ENCODE results near the gene HSPA4L.

Gene HSPA4L

DNA sequence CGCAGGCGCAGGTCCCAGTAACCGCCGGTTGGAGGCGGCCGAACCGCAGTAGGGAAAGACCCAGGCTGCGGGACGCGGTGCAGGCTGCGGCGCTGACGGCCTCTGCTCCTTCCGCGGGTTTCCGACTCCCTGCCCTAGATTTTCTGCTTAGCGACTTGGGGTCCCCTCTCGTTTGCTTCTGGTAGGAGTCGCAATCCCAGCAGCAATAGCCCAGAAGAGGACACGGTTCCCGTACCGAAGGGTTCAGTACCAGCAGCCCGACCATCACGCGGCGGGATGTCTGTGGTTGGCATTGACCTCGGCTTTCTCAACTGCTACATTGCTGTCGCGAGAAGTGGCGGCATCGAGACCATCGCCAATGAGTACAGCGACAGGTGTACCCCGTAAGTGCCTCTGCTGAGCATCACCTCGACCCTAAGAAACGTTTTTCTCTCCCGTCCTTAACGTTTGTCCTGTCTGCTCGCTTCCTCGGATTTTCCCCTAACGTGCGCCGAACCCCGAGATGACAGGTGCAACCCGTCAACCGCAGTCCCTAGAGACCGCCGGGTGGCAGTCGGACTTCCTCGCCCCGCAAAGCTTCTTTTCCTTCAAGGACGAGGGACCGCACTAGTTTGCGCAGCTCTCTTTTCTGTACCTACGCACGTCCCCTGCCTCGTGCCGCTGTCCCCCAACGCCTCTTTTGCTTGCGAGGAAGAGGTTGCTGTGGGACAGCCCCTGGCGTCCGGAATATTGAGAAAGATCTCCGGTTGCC, at the start of gene HSPA4L:
TSS of gene HSPA4L (plus strand) at position 48 of the 751 bp plus-strand sequence. CDS start at position 277, 229 bp downstream.
- peak within 1 kb of the TSS; percentile 86 for H3K4me3 ChIP-seq (replicated peaks; ENCODE audit: low read depth, low read length)
- TF ChIP-seq, protein P1, sequence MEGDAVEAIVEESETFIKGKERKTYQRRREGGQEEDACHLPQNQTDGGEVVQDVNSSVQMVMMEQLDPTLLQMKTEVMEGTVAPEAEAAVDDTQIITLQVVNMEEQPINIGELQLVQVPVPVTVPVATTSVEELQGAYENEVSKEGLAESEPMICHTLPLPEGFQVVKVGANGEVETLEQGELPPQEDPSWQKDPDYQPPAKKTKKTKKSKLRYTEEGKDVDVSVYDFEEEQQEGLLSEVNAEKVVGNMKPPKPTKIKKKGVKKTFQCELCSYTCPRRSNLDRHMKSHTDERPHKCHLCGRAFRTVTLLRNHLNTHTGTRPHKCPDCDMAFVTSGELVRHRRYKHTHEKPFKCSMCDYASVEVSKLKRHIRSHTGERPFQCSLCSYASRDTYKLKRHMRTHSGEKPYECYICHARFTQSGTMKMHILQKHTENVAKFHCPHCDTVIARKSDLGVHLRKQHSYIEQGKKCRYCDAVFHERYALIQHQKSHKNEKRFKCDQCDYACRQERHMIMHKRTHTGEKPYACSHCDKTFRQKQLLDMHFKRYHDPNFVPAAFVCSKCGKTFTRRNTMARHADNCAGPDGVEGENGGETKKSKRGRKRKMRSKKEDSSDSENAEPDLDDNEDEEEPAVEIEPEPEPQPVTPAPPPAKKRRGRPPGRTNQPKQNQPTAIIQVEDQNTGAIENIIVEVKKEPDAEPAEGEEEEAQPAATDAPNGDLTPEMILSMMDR (IDR thresholded peaks at IDR 0.05; ENCODE audit: low read length, missing control alignments) = no peak
- DNase-seq (ENCODE audit: low read depth) = peak; percentile 64

DNA sequence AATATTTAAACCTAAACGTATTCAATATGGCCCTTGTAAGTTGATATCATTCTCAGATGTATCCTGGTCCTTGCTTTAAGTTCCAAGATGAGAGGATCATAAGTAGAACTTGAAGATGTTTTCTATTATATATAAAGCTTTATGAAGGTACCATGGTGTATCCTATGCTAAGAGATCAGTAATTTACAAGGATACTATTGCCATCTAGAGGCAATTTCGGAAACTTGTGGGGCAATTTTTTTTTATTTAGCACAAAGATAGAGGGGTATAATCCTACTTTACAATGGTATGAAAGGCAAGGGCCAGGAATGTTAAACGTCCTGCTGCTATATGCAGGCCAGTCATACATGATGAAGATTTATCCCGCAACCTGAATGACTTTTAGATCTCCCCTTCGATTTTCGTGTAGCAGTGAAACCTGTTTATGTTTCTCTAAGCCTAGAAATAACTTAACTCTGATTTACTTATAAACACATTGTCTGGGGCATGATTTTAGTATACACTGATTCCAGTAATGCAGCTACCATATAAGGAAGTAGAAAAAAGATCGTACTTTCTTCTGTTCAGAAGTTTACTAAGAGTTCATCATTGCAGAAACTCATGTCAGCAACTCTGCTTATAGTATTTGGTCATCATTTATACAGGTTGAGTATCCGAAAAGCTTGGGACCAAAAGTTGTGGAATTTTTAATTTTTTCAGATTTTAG, 49.3 kb upstream of the HSPA4L start:
- TF ChIP-seq, protein P1 (IDR thresholded peaks at IDR 0.05; ENCODE audit: low read length, missing control alignments) = peak; percentile 60

DNA sequence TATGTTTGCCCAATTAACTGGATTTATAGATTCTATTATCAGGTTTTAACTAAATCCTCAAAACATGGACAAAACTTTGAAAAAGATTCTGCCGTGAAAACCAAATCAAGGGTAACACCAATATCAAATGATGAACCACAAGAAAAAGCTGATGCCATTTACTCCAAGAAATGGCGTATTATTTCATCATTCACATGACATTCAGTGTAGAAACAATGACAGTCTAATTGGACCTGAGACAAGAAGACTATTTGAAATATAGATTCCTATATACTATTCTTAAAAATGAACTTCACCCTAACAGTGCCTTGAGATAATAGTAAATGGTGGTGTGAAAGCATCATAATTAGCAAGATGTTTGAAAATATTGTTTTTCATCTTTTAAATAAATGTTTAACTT, 47.1 kb upstream of the HSPA4L start:
- TF ChIP-seq, protein P1 (IDR thresholded peaks at IDR 0.05; ENCODE audit: low read length, missing control alignments) = no peak
- no peak overlapping the region for H3K4me3 ChIP-seq (replicated peaks; ENCODE audit: low read depth, low read length)
- no peak for DNase-seq (ENCODE audit: low read depth)

More for the DNA sequence above, 49.3 kb upstream of the HSPA4L start:
- peak; percentile 69 for DNase-seq (ENCODE audit: low read depth)
- no peak overlapping the region for H3K4me3 ChIP-seq (replicated peaks; ENCODE audit: low read depth, low read length)

DNA sequence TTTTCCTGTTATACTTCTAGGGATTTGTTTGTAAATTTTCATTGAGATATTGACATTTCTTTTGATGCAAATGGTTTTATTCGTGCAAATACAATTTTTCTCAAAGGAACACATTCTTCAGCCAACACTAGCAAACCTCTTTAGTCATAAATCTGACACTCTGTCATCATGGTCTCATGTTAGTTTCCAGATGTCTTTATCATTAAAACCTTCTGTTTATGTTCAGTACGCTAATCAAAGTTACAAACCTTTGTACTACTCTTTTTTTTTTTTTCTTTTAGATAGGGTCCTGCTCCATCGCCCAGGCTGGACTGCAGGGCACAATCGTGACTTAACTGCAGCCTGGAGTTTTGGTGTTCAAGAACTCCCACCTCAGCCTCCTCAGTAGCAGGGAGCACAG, 44.8 kb upstream of the HSPA4L start:
- TF ChIP-seq, protein P1 (IDR thresholded peaks at IDR 0.05; ENCODE audit: low read length, missing control alignments) = no peak
- DNase-seq (ENCODE audit: low read depth) = no peak
- no peak overlapping the region for H3K4me3 ChIP-seq (replicated peaks; ENCODE audit: low read depth, low read length)

DNA sequence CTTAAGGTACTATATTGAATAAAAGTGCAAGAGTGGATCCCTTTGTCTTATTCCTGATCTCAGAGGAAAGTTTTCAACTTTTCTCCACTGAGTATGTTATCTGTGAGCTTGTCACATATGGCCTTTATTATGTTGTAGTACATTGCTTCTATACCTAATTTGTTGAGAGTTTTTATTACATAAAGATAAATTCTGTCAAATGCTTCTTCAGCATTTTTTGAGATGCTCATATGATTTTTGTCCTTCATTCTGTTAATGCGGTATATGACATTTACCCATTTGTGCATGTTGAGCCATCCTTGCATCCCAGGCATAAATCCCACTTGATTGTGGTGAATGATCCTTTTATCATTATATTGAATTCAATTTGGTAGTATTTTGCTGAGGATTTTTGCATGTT, 40.9 kb upstream of the HSPA4L start:
- H3K4me3 ChIP-seq (replicated peaks; ENCODE audit: low read depth, low read length) = no peak overlapping the region
- DNase-seq (ENCODE audit: low read depth) = no peak
- TF ChIP-seq, protein P1 (IDR thresholded peaks at IDR 0.05; ENCODE audit: low read length, missing control alignments) = no peak

DNA sequence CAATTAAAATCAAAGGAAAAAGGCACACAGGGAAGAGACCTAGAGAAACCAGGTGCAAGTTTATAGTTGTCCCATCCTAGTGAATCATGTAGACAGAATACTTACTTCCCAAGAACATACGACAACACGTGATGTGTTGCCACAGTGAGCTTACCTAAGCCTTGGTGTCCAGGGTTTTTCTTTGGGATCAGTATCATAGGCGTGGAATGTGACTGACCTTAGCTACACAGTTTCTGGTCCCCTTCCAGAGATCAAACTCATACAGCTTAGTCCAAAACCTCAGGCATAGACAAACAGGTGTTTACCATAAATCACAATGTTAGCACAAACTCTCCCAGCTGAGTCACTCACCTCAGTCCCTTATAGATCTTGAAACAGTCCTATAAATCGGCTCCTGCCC, 34.2 kb upstream of the HSPA4L start:
- no peak for DNase-seq (ENCODE audit: low read depth)
- H3K4me3 ChIP-seq (replicated peaks; ENCODE audit: low read depth, low read length) = no peak overlapping the region
- TF ChIP-seq, protein P1 (IDR thresholded peaks at IDR 0.05; ENCODE audit: low read length, missing control alignments) = no peak
